Measurements from ENCODE around the gene ADAM11.
"Not testable (repeated sequence)": the region's sequence is repeated elsewhere in the genome, so short reads cannot be mapped to it uniquely, and the experiment has no call there.

The ADAM11 gene

GRCh38 chr17:44796731-44797130 is 37.9 kb downstream of the ADAM11 start:
- DNase-seq: no peak

- DNase-seq: no peak
Measured at GRCh38 chr17:44797802-44798201, 39.0 kb downstream of the ADAM11 start.

- no peak for DNase-seq
Measured at GRCh38 chr17:44798356-44798755, 39.6 kb downstream of the ADAM11 start.

- no peak for DNase-seq
Measured at GRCh38 chr17:44801880-44802279, 43.1 kb downstream of the ADAM11 start.

GRCh38 chr17:44804302-44805089 is 45.7 kb downstream of the ADAM11 start:
- peak; percentile 49 for DNase-seq

GRCh38 chr17:44807093-44807816 is 48.5 kb downstream of the ADAM11 start:
- no peak for DNase-seq

- DNase-seq: peak; percentile 87
Measured at GRCh38 chr17:44807817-44808155, 49.0 kb downstream of the ADAM11 start.

GRCh38 chr17:44808156-44808555 is 49.4 kb downstream of the ADAM11 start:
- DNase-seq: no peak

- not testable (repeated sequence) for DNase-seq
Measured at GRCh38 chr17:44808656-44809388, 50.0 kb downstream of the ADAM11 start.

GRCh38 chr17:44812263-44812662 is 53.5 kb downstream of the ADAM11 start:
- DNase-seq: no peak

- DNase-seq: not testable (repeated sequence)
Measured at GRCh38 chr17:44818508-44818907, 59.7 kb downstream of the ADAM11 start.

GRCh38 chr17:44820631-44821212 is 61.9 kb downstream of the ADAM11 start:
- peak; percentile 77 for DNase-seq

GRCh38 chr17:44825236-44825635 is 66.4 kb downstream of the ADAM11 start:
- not testable (repeated sequence) for DNase-seq

- no peak for DNase-seq
Measured at GRCh38 chr17:44826123-44826790, 67.5 kb downstream of the ADAM11 start.

GRCh38 chr17:44827863-44828262 is 69.1 kb downstream of the ADAM11 start:
- DNase-seq: no peak

GRCh38 chr17:44828919-44829522 is 70.2 kb downstream of the ADAM11 start:
- no peak for DNase-seq

- no peak for DNase-seq
Measured at GRCh38 chr17:44829523-44830358, 71.0 kb downstream of the ADAM11 start, which contains the start of gene GJC1. GJC1 (minus strand) TSS chr17:44830287; CDS start chr17:44805817, 24,470 bp downstream.

- no peak for DNase-seq
Measured at GRCh38 chr17:44830359-44831288, 71.8 kb downstream of the ADAM11 start.

- DNase-seq: no peak
Measured at GRCh38 chr17:44831371-44831770, 72.6 kb downstream of the ADAM11 start.
